CD4-positive, alpha-beta T cell treated with Interleukin-4 for 4 hours (primary cell): ENCODE measurements around the gene LSS.
"Not testable (repeated sequence)": the region's sequence is repeated elsewhere in the genome, so short reads cannot be mapped to it uniquely, and the experiment has no call there.

Experiments used
- DNase-seq: peaks from one replicate; pipeline ENCODE4 v3.0.0-alpha.2; 2020

Gene LSS

DNA sequence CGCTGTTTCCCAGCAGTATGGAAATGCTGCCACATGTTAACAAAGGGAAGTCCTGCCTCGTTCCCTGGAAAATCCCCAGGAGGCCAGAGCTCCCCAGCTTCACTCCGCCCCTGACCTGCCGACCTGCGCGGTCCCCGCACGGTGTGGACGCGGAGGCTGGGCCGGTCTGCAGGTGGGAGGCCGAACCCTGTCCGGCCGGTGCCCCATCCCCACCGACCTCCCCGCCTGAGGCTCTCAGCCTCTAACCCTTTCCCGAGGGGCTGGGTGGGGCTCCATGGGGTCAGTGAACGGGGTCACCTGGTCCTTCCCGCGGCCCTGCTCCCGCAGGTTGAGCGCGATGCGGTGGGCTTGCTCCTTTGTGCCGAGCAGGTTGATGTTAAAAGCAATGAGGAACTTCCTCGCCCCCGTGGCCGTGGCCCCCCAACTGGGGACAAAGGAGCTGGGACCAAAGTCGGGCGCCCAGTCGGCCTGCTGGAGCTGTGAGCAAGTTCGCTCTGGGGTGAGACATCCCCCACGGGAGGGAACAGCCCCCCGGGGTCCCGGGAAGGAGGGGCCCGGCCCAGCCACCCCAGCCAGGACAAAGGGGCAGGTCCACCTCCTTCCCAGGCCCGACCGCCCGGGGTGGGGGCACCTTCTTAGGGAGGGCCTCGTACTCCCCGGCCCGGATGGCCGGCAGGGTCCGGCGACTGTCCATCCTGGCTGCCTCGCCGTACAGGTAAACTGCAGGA, 77.1 kb downstream of the LSS start:
- no peak for DNase-seq

DNA sequence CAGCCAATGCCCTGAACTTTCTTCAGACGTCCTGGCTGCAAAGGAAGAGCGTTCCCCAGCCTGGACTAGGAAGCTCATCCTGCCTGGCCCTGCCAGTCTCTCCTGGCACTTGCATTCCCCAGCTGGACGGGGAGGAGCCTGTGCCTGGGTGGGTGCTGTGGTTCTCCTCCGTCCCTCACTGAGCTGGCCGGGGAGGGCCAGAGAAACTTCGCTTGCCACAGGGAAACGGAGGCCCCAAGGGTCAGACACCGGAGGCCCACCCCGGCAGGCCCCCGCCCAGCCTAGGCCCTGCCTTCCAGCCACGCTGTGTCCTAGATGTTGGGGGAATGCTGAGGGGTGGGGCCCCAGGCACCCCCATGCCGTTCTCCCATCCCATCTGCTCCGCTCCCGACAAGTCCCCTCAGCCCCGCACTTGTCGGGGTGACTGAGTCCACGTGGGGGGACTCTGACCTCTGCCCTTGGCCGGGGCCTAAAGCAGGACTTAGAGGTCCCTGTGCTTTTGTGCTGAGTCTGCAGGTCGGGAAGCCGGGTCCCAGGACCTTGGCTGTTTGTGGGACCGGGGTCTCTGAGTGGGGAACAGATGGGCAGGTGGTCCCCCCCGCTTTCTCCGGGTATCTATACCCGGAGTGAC, 78.0 kb downstream of the LSS start:
- no peak for DNase-seq

DNA sequence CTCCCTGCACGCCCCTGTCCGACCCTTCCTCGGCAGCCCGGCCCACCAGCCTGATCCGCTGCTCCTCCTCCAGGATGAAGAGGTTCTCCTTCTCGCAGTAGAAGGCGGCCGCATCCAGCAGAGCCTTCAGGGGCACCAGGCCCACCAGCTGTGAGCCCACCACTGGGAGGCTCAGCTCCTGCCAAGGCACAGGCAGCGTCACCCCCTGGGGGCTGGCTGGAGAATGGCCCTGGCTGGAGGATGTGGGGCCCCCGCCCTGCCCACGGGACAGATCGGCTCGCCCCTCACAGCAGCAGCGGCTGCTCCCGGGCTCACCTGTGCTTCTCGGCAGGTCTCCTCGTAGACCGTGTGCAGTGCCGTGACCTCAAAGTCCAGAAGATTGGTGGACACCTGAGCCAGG, 78.5 kb downstream of the LSS start:
- DNase-seq, result no peak

DNA sequence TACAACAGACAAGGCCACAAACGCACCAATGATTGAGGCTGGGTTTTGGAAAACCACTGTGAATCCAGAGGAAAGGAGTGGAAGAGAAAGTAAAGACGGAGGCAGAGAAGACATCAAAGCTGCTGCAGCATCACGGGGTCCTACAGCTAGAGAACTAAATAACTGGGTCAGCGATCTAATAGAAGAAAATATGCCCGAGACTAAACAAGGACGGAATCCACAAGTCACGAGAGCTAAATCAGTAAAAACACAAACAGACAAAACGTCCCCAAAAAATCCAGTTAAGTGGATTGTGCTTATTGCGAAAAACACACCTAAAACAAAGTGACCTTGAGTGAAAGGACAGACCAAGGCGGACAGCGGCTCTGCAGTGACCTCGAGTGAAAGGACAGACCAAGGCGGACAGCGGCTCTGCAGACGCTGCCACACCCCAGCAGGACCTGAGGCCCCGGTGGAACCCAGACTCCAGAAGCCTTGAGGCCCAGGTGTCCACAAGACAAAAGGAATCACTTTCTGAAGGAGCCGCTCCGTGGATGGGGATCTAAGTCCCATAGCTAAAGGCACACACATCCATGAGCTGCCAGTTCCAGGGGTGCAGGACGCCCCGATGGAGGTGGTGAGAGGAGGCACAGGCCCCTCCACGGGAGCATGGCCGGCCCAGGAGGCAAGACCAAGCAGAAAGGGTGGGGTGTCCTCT, 79.2 kb downstream of the LSS start:
- no peak for DNase-seq

DNA sequence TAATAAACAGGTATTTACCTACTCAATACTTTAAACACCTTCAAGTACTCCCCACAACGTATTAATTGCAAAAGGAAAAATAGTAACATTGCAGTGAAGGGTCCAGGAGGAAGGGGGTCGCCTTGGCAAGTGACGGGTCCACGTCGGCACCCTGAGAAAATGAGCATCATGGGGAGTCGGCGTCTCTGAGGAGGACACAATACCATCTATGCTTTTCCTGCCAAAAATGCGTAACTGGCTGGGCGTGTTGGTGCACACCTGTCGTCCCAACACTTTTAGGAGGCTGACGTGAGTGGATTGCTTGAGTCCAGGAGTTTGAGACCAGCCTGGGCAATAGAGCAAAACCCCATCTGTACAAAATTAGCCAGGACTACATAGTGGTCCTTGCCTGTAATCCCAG, 80.5 kb downstream of the LSS start:
- no peak for DNase-seq

DNA sequence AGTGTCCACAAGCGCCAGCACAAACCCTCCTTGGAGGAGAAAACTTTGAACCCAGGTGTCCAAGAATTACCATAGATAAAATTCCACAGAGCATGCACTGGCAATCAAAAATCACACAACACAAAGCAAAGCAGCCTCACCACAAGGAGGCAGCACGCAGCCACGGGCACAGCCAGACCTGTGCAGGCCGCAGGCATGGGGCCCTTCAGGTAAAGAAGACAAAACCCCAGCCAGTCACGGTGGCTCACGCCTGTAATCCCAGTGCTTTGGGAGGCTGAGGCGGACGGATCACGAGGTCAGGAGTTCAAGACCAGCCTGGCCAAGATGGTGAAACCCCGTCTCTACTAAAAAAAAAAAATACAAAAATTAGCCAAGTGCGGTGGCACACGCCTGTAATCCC, 81.1 kb downstream of the LSS start:
- peak; percentile 55 for DNase-seq

DNA sequence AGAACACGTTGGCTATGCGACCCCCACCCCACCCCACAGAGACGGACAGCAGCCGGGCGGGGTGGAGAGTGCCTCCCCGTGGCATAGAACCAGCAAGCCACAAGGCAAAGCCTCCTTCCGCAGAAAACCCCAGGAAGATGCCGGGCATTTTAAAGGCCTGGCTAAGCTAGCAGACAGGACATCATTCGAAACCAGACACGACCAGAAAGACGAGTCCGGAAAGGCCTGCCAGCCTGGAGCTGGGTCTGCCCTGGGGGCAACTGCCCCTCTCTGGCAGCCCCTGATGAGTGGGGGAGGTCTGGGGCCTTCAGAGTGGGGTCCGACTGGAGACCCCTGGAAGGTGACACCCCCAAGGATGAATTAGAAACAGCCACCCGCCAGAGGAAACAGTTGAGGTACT, 81.7 kb downstream of the LSS start:
- no peak for DNase-seq

DNA sequence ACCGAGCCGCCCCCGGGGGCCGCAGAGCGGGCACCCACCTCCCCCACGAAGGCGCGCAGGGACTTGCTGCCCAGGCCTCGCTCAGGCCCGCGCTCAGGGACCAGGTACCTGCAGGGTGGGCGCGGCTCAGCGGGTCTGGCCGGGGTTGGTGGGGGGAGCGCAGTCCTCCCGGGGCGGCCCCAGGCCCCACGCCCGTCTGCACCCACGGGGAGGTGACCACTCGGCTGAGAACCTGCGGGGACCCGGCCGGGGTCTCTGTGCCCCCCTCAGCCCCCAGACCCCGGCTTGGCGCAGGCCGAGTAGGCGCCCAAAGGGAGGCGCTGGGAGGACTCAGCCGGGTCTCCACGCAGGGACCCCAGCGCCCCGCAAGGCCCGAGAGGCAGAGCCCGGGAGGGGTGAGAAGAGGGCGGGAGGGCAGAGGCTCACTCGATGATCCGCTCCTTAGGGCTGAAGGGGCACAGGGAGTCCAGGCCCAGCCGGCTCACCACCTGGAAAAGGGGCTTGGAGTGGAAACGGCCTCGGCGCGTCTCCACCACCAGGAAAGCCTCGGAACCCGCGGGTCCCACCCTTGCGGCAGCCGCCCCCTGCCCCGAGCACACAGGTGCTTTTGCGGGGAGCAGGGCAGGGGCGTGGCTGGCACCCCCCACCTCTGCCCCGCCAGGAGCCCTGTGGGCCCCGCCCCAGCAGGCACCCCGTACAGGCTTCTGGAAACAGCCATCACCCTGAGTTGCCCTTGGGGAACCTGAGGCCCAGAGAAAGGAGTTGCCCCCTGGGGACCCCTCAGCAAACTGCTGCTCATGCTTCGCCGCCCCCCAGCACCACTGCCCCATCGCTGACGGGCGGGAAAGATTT, 82.5 kb downstream of the LSS start:
- no peak for DNase-seq

DNA sequence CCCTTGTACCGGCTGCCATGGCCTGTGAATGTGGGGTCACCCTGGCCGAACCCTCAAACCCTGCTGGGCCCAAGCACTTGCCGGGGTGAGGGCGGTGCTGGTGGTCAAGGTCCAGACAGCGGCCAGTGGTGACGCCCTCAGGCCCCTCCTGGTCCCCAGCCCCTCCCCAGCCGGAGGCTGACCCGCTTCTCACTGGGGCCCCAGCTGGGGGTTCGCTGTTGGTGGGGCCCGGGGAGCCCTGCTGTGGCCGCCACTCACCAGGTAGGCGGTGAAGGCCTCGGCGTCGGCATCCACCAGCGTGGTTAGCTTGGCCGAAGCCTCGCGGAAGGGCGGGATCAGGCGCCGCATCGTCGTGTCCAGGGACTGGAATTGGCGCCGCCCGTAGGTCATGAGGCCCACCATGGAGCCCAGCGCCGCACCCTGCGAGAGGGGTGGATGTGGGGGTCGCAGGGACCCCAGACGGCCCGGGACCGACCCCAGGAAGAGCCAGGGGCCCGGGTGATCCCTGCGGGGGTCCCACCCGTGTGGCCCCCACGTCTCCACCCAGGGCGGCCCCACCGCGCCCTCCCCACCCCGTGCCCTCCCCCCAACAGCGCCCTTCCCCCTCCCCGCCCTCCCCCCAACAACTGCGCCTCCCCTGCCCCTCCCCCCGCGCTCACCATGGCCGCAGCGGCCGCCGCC, 83.3 kb downstream of the LSS start:
- no peak for DNase-seq

DNA sequence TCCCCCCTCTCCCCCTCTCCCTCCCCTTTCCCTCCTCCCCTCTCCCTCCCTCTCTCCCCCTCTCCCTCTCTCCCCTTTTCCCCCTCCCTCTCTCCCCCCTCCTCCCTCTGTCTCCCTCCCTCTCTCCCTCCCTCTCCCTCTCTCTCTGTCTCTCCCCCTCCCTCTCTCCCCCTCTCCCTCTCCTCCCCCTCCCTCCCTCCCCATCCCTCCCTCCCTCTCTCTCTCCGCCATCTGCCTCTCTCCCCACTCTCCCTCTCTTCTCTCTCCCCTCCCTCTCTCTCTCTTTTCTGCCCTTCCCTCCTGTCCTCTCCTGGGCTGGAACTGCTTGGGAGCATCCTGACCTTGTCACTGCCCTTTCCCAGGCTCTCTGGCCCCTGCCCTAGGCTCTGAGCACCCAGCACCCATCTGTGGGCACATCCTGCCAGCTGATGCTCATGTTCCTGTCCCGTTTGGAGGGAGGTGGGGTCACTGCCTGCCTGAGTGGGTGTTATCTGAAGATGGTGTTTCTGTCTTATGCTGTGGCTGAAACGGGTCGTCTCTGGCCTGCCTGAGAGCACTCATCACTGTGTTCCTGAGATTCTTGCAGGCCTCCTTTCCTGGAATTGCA, 84.0 kb downstream of the LSS start:
- no peak for DNase-seq

DNA sequence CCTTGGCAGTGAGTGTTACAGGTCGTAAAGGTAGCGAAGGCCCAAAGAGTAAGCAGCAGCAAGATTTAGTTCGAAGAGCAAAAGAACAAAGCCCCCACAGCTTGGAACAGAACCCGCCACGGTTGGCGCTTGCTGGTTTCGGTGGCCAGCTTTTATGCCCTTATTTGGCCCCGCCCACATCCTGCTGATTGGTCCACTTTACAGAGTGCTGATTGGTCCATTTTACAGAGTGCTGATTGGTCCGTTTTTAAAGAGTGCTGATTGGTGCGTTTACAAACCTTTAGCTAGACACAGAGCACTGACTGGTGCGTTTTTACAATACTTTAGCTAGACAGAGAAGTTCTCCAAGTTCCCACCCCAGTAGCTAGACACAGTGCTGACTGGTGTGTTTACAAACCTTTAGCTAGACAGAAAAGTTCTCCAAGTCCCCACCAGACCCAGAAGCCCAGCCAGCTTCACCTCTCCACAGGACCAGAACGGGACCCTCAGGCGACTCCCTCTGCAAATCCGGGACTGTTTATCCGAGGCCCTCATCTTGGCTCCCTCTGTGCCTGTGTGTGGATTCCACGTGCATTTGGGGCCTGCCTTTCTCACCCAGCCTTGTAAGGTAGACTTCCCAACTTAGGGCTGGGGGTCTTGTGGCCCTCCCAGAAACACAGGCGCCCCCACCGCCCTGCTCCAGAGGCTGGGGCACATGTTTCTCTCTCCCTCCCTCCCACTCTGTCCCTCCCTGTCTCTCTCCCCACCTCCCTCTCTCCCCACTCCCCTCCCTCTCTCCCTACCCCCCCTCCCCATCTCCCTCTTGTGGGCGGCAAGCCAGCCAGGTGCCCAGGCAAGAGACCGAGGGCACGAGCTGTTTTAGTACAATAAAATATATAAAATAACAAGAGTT, 85.7 kb downstream of the LSS start:
- no peak for DNase-seq

DNA sequence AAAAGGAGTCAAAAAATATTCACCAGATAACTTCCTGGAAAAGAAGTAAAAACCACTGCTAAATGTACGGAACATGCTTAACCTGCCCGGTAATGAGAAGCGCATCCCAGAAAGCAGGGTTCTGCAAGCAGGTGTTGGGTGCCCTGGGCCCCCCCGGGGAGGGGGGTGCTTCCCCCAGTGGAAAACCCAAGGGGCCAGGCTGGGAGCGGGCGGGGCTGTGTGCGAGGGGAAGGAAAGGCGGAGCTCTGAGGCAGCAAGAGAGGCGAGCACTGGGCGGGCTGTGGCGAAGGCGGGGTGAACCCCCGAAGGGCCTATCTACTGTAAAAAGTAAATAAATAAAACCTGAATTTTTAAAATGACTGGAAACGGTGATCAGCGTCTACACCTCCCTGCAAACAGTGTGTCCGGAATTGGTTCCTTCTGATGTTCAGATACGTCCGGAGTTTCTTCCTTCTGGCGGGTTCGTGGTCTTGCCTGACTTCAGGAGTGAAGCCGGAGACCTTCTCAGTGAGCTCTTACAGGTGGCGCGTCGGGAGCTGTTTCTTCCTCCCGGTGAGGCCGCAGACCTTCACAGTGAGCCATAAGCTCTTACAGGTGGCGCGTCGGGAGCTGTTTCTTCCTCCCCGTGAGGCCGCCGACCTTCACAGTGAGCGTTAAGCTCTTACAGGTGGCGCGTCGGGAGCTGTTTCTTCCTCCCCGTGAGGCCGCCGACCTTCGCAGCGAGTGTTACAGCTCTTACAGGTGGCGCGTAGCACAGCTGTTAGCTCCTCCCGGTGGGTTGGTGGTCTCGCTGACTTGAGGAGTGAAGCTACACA, 86.6 kb downstream of the LSS start:
- no peak for DNase-seq

DNA sequence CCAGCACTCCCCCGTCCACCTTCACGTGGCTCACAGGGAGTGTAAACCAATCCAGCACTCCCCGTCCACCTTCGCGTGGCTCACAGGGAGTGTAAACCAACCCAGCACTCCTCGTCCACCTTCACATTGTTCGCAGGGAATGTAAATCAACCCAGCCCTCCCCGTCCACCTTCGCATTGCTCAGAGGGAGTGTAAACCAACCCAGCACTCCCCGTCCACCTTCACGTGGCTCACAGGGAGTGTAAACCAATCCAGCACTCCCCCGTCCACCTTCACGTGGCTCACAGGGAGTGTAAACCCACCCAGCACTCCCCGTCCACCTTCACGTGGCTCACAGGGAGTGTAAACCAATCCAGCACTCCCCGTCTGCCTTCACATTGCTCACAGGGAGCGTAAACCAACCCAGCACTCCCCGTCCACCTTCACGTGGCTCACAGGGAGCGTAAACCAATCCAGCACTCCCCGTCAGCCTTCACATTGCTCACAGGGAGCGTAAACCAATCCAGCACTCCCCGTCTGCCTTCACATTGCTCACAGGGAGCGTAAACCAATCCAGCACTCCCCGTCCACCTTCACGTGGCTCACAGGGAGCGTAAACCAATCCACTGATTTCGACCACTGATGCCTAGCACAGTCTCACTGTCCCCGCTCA, 88.1 kb downstream of the LSS start:
- DNase-seq, result not testable (repeated sequence)

DNA sequence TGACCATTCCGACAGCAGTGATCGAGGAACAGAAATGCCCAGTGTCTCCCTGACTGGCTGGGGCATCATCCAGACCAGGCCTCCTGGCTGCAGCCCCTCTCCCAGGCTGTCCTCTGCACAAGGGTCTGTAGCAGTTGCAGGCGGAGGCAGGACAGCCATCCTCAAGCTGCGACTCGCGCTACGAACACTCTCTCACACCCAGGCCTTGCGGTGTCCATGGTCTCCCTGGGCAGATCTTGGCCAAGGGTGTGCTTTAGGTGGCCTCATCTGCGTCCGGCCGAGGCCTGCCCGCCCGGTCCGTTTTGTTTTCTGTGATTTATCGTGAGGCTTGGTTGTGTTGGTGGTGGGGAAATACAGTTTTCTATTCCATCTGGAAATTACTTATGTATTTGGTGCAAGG, 88.9 kb downstream of the LSS start:
- DNase-seq, result no peak

DNA sequence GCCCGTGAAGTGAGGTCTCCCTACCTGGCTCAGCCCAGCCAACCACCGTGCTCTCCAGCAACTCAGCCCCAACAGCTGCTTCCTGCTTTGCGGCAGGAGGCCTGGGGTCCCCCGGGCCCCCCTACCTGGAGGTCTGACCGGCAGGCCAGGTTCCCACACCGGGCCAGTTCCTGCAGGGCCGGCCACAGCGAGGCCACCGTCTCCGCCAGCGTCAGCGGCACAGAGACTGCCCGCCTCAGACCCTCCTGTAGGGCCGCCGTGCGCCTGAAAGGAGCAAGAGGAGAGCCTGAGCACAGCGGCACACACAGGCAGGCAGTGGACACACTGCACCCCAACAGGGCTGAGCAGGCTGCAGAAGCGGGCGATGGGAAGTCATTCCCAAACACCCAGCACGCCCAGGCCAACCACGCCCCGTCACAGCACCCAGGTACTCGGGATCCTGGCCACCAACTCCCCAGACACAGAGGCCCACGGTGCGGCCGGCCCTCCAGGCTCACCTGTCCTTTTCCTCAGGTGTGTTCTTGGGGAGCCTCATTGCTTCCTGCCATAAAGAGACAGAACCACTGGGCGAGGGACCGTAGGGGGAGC, 90.1 kb downstream of the LSS start:
- DNase-seq, result no peak
